Activated T-cell treated with anti-CD3 and anti-CD28 coated beads, Interleukin-2, amount 50 U/mL, for 72 hours (primary cell): Measurements from ENCODE around the gene JAZF1. TPM values are rescaled to one million over a fixed set of nuclear protein-coding genes. Genes with fewer than 3 reads are reported as not detected.

Source experiments
- ATAC-seq, 2 donors: fragments of 150-1000 bp; cut with Tn5 transposase; replicated peaks in 1 of 2; 2 replicates each; pipeline ENCODE4 v1.10.0; 2021; ENCODE audit warnings: moderate library complexity in 2 of 2, mild to moderate bottlenecking in 1 of 2
- DNase-seq, 2 donors: peaks; one replicate each; pipeline ENCODE4 v3.0.0; 2021 to 2022; ENCODE audit warnings: mixed read lengths in 1 of 2
- H3K27ac Mint-ChIP-seq: one replicate; pipeline ENCODE4 v1.8.0; 2022; ENCODE audit warnings: mild to moderate bottlenecking, moderate library complexity, mixed read lengths
- H3K27me3 Mint-ChIP-seq: one replicate; pipeline ENCODE4 v1.8.0; 2022; ENCODE audit warnings: low read depth, mixed read lengths
- H3K36me3 Mint-ChIP-seq, 2 donors: one replicate each; pipeline ENCODE4 v1.8.0; 2022; ENCODE audit warnings: mixed read lengths in 2 of 2, mild to moderate bottlenecking in 1 of 2; ENCODE audit not compliant: insufficient read depth in 2 of 2
- H3K4me1 Mint-ChIP-seq: one replicate; pipeline ENCODE4 v1.8.0; 2022; ENCODE audit warnings: low read depth, mixed read lengths
- H3K4me3 Mint-ChIP-seq, 2 donors: one replicate each; pipeline ENCODE4 v1.8.0; 2022; ENCODE audit warnings: mild to moderate bottlenecking in 2 of 2, mixed read lengths in 2 of 2, moderate library complexity in 2 of 2
- H3K9me3 Mint-ChIP-seq, 2 donors: one replicate each; pipeline ENCODE4 v1.8.0; 2022; ENCODE audit warnings: mixed read lengths in 2 of 2
- total RNA-seq, 2 donors: library from RNA; stranded (reverse); gene quantifications; one replicate each; pipeline ENCODE4 v1.2.3, GENCODE V29; 2022

Gene JAZF1
- total RNA-seq, 2 donors from 2014 or later: 4.3 to 7.9 TPM

DNA sequence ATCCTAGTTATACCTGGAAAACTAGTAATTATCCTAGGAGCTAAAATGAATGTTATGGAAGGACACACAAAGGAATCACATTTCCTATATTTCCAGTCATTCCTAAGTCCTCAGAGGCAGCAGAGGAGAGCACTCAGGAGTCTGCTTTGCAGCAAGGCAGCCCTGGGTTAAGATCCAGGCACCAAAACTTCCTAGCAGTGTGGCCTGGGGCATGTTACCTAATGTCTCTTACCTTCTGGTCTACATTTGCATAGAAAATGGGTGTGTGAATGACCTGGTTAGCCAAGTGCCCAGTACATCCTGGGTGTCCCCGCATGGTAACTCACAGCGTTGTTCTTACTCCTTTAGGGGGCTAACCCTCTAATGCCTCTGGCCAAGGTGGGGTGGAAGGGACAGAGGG lies 304.8 kb downstream of the JAZF1 start:
- no peaks in the 10 kb centered on the region for H3K27me3 Mint-ChIP-seq
- H3K27ac Mint-ChIP-seq: no peak overlapping the region

DNA sequence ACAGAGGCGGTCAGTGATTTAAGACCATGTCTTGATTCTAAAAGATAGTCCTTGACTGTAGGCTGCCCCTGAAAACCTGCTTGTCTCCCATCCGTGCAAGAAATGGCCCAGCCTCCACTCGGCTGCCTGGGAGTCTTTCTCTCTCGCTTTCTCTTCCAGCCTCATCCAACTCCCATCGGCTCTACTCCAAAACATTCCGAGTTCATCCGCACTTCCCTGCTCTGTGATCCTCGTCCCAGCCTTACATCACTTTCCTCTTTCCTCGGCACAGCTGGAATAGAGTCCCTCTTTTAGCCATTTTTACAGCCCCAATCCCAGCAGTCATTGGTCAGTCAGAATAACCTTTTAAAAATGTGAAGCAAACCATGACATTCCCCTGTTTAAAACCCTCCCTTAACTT lies 305.5 kb downstream of the JAZF1 start:
- DNase-seq: no peak
- Mint-ChIP-seq H3K4me3 (no peak overlapping the region), H3K36me3 (no peaks in the 10 kb centered on the region), H3K9me3 (no peaks in the 10 kb centered on the region), H3K4me1 (no peaks in the 10 kb centered on the region), H3K27me3 (no peaks in the 10 kb centered on the region), H3K27ac (no peak overlapping the region)
- no peak for ATAC-seq

More for the DNA sequence above, 304.8 kb downstream of the JAZF1 start:
- ATAC-seq (no peak), DNase-seq (no peak)
- Mint-ChIP-seq H3K36me3 (no peaks in the 10 kb centered on the region), H3K9me3 (no peaks in the 10 kb centered on the region), H3K4me1 (no peaks in the 10 kb centered on the region), H3K4me3 (no peak overlapping the region)

- ATAC-seq (no peak), DNase-seq (no peak)
- H3K27ac Mint-ChIP-seq: no peak overlapping the region
- H3K4me1 Mint-ChIP-seq: no peaks in the 10 kb centered on the region
- no peaks in the 10 kb centered on the region for H3K36me3 Mint-ChIP-seq
- H3K9me3 Mint-ChIP-seq: no peaks in the 10 kb centered on the region
- H3K4me3 Mint-ChIP-seq: no peak overlapping the region
- no peaks in the 10 kb centered on the region for H3K27me3 Mint-ChIP-seq
Observed at GRCh38 chr7:27873981-27874957, 306.3 kb downstream of the JAZF1 start.

DNA sequence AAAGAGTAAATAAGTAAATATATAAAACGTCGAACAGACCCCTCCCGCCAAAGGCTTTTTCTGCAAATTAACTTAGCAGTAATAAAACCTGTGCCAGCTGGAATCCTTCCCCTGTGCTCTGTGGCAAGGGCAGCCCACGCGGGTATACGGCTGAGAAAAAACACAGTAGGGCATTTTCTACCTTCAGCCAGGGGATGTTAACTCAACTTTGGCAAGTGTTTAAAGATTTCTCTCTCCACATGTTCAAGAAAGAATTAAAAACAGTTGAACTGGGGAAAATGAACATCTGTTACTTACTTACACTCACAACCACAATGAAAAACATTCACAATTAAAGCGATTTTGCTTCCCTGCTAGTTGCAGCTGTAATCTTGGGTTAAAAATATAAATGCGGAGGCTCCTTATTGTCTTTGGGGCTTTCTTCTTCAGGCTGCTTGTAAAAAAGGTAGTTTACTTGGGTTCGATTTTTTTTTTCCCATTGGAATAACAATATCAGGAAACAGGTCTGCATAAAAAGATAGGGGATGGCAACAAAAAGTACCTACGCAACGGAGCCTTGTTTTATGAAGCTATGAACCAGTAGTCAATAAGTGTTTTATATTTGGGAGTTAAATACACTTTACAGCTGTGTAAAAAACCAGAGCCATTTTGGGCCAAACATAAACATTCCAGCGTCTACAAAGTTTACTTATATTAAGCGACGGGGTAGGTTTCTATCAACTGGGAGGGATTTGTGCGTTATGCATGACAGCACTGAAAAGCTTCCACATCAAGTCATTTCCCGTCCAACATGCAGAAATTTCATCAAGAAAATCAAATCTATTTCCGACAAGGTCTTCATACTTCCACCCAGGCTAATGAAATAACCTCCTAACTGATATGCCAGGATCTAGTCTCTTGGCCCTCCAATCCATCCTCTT lies 308.0 kb downstream of the JAZF1 start:
- Mint-ChIP-seq H3K4me1 (no peaks in the 10 kb centered on the region), H3K9me3 (no peaks in the 10 kb centered on the region), H3K27me3 (no peaks in the 10 kb centered on the region), H3K4me3 (no peak overlapping the region), H3K36me3 (no peaks in the 10 kb centered on the region), H3K27ac (no peak overlapping the region)
- DNase-seq: no peak
- ATAC-seq: no peak

GRCh38 chr7:27871866-27872265 lies 308.7 kb downstream of the JAZF1 start:
- no peaks in the 10 kb centered on the region for H3K4me1 Mint-ChIP-seq
- no peak overlapping the region for H3K4me3 Mint-ChIP-seq
- no peak for DNase-seq
- H3K27me3 Mint-ChIP-seq: no peaks in the 10 kb centered on the region
- H3K36me3 Mint-ChIP-seq: no peaks in the 10 kb centered on the region
- H3K27ac Mint-ChIP-seq: no peak overlapping the region
- H3K9me3 Mint-ChIP-seq: no peaks in the 10 kb centered on the region
- ATAC-seq: no peak

- DNase-seq: no peak
- no peaks in the 10 kb centered on the region for H3K27me3 Mint-ChIP-seq
- H3K4me3 Mint-ChIP-seq: no peak overlapping the region
- no peak overlapping the region for H3K27ac Mint-ChIP-seq
- no peaks in the 10 kb centered on the region for H3K36me3 Mint-ChIP-seq
- no peaks in the 10 kb centered on the region for H3K9me3 Mint-ChIP-seq
- H3K4me1 Mint-ChIP-seq: no peaks in the 10 kb centered on the region
- ATAC-seq: no peak
Observed at GRCh38 chr7:27871086-27871485, 309.5 kb downstream of the JAZF1 start.

GRCh38 chr7:27870595-27870994 lies 310.0 kb downstream of the JAZF1 start:
- Mint-ChIP-seq H3K4me3 (no peak overlapping the region), H3K9me3 (no peaks in the 10 kb centered on the region), H3K27me3 (no peaks in the 10 kb centered on the region), H3K36me3 (no peaks in the 10 kb centered on the region), H3K4me1 (no peaks in the 10 kb centered on the region), H3K27ac (no peak overlapping the region)
- no peak for DNase-seq
- no peak for ATAC-seq

- no peaks in the 10 kb centered on the region for H3K36me3 Mint-ChIP-seq
- no peaks in the 10 kb centered on the region for H3K4me1 Mint-ChIP-seq
- no peak overlapping the region for H3K4me3 Mint-ChIP-seq
- H3K27me3 Mint-ChIP-seq: no peaks in the 10 kb centered on the region
- no peak overlapping the region for H3K27ac Mint-ChIP-seq
- ATAC-seq: no peak
- no peaks in the 10 kb centered on the region for H3K9me3 Mint-ChIP-seq
- DNase-seq: no peak
Observed at GRCh38 chr7:27869056-27869455, 311.5 kb downstream of the JAZF1 start.

GRCh38 chr7:27868131-27868550 lies 312.5 kb downstream of the JAZF1 start:
- Mint-ChIP-seq H3K27me3 (no peaks in the 10 kb centered on the region), H3K4me1 (no peaks in the 10 kb centered on the region), H3K4me3 (no peak overlapping the region), H3K27ac (no peak overlapping the region), H3K36me3 (no peaks in the 10 kb centered on the region), H3K9me3 (no peaks in the 10 kb centered on the region)
- ATAC-seq: peak in 1 of 2 donors; percentile 15
- no peak for DNase-seq

GRCh38 chr7:27866828-27867672 lies 313.5 kb downstream of the JAZF1 start:
- Mint-ChIP-seq H3K36me3 (no peaks in the 10 kb centered on the region), H3K9me3 (no peaks in the 10 kb centered on the region), H3K27ac (no peak overlapping the region), H3K4me1 (no peaks in the 10 kb centered on the region), H3K27me3 (no peaks in the 10 kb centered on the region), H3K4me3 (no peak overlapping the region)
- DNase-seq: no peak
- ATAC-seq: no peak

DNA sequence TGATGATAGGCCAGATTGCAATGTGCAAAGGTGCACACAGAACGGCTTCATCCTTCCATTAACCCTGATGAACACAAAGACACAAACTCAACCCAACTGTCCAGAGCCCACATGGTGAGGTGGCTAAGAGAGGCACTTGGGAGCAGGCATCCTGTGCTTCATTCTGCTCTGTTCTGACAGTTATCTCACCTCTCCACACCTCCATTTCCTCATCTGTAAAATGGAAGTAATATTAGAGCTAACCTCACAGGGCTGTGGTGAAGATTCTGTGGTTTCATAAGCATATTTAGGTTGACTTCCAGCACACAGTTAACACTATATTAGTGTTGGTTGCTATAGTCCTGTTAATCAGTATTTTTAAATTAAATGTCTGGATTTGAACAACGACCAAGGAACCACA lies 314.3 kb downstream of the JAZF1 start:
- Mint-ChIP-seq H3K4me3 (no peak overlapping the region), H3K27me3 (no peaks in the 10 kb centered on the region), H3K36me3 (no peaks in the 10 kb centered on the region), H3K27ac (no peak overlapping the region), H3K4me1 (no peaks in the 10 kb centered on the region), H3K9me3 (no peaks in the 10 kb centered on the region)
- DNase-seq (no peak), ATAC-seq (no peak)

- no peak for ATAC-seq
Observed at GRCh38 chr7:27863880-27864279, 316.7 kb downstream of the JAZF1 start.

More at GRCh38 chr7:27863880-27864279, 316.7 kb downstream of the JAZF1 start:
- Mint-ChIP-seq H3K27me3 (no peaks in the 10 kb centered on the region), H3K36me3 (no peaks in the 10 kb centered on the region), H3K9me3 (no peaks in the 10 kb centered on the region), H3K27ac (no peak overlapping the region), H3K4me3 (no peak overlapping the region), H3K4me1 (no peaks in the 10 kb centered on the region)
- DNase-seq: no peak
